GM18499 (cell line): ENCODE data around the gene B3GAT2.

ENCODE experiments used
- ATAC-seq: cut with Tn5 transposase; IDR thresholded peaks from one replicate; pipeline ENCODE4 v1.9.1; 2021; ENCODE audit warnings: moderate number of reproducible peaks; ENCODE audit not compliant: insufficient read depth, unreplicated experiment

The B3GAT2 gene

DNA sequence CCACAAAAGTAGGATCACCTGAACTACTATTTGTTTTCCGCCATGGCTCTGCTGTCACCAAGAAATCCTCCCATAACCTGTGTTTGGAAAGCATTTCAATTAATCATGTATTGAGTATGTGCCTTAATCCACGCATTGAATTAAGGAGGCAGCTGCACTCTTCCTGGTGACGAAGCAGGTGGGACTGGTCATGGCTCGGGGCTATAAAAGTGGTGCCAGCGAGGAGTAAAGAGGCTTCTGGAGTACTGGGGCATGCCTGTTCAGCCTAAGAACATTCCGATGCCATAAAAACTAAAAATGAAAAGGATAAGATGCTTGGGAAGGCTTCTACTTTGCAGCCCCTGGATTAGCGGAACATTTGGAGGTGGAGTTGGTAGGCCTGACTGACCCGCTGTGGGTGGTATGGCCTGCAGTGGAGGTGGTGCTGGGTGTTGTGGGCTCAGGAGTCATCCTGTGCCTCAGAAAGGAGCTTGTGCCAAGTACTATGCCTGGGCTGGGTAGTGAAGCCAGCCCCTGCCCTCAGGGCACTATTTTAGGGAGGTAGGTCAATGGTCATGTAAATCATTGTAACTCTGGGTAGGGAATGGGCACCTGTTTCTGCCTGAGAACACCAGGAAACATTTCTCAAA is 110.5 kb downstream of the B3GAT2 start:
- ATAC-seq = no peak

GRCh38 chr6:70844301-70844700 is 112.6 kb downstream of the B3GAT2 start:
- ATAC-seq = no peak

GRCh38 chr6:70843328-70843918 is 113.4 kb downstream of the B3GAT2 start:
- no peak for ATAC-seq

DNA sequence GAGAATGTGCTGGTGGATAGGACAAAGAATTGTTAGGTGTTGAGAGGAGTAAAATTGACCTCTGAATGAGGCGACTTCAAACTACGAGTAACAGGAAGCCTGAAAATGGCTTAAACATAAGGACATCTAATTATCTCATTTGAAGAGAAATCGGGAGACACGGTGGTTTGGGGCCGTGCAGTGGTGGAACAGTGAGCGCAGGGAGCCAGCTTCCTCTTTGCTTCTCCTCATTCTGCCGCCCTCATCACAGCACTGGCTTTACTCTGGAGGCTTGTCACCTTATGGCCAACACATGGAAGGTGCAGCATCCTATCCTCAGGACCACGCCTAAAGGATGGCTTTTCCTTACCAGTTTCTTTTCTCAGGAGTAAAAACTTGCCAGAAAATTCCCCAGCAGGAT is 114.3 kb downstream of the B3GAT2 start:
- ATAC-seq = no peak

DNA sequence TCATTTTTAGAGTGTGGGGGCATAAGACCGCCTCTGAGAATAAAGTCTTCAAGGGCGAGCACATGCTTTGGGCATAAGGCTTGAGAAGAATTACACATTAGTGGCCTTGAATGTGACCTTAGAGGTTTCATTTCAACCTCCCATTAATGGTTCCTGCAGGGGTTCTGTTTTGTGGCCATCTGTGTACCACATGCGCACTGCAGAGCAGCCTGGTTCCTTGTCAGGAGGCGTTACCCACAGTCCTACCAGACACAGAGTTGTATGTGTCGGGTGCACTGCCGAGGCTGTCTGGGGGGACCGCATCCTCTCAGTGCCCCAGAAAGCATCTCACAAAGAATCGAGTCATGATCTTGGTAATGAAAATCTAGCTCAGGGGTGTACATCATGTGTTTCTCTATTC is 115.7 kb downstream of the B3GAT2 start:
- ATAC-seq = no peak

GRCh38 chr6:70839286-70840266 is 117.3 kb downstream of the B3GAT2 start:
- no peak for ATAC-seq

GRCh38 chr6:70838907-70839285 is 118.0 kb downstream of the B3GAT2 start:
- no peak for ATAC-seq

- ATAC-seq = no peak
These were observed 122.3 kb downstream of the B3GAT2 start for GRCh38 chr6:70834520-70834919.

DNA sequence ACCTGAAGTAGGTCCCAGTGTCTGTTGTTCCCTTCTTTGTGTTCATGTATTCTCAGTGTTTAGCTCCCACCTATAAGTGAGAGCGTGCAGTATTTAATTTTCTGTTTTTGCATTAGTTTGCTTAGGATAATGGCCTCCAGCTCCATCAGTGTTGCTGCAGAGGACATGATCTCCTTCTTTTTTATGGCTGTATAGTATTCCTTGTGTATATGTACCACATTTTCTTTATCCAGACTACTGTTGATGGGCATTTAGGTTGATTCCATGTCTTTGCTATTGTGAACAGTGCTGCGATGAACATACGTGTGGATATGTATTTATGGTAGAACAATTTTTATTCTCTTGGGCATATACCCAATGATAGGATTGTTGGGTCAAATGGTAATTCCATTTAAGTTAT is 125.4 kb downstream of the B3GAT2 start:
- no peak for ATAC-seq

DNA sequence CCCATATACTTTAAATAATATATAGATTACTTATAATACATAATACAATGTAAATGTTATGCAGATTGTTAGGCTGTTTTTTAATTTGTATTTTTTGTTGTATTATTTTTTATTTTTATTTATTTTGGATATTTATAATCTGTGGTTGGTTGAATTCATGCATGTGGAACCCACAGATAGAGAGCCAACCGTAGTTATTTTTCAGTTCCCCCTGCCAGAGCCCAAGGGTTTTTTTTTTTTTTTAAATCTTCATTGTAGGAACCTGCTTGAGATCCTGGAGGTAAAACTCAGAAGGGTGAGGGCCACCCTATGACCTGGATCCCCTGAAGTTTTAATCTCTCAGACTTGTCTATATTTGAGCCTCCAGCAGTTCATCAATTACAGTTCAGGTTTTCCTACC is 133.2 kb downstream of the B3GAT2 start:
- ATAC-seq = no peak

DNA sequence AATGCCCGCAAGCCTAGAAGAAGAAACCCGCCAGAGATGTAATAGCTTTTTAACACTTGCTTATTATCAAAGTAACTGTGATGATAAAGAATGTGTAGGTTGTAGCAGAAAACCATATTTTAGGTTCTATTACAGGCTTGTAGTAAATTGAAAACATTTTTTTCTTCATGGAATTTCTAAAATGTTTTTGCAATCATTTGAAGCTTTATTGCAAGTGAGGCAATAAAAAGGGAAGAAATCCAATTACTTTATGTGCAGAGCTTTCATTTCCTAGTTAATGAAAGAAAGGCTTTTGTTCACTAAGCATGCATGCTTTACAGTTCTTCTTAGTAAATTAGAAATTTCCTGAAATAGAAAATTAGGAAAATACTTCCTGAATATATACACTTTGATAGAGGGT is 135.1 kb downstream of the B3GAT2 start:
- ATAC-seq = no peak

- no peak for ATAC-seq
These were observed 136.1 kb downstream of the B3GAT2 start for GRCh38 chr6:70820778-70821177.

GRCh38 chr6:70819646-70820045 is 137.2 kb downstream of the B3GAT2 start:
- no peak for ATAC-seq

DNA sequence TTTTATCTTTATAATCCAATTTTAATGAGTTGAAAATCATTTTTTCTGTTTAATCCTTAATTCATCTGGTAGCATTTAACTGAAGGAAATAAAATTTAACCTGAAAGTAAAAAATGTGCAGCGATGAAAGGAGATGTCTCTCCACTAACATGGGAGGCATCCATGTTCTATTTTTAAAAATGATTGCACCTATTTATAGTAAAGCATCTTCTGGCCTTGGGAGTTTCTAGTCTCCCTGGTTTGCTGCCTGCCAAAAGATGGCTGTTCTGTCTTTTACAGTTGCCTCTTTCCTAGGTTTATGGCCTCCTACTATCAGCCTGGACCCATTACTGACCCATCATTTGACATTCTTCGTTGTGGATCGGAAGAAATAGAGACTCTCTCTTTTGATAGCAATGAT is 143.0 kb downstream of the B3GAT2 start:
- ATAC-seq = no peak

DNA sequence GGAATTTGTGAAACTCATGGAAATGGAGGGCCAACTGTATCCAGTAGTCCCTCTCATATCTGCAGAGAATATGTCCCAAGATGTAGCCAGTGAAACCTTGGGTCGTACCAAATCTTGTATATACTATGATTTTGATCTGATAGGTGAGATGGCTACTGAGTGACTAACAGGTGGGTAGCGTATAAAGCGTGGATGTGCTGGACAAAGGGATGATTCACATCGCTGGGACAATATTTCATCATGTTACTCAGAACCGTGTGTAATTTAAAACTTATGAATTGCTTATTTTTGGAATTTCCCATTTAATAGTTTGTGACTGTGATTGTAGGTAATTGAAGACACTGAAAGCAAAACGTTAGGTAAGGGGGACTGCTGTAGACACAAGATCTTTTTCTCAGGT is 145.1 kb downstream of the B3GAT2 start:
- no peak for ATAC-seq
